ENCODE data around the gene NUP98.

- TF ChIP-seq CTCF (IDR thresholded peaks at IDR 0.05; ENCODE audit: borderline replicate concordance, extremely low read depth, low read length, poor library complexity, severe bottlenecking) = no peak
- TF ChIP-seq EZH2 (IDR thresholded peaks at IDR 0.05; ENCODE audit: borderline replicate concordance, low read depth, low read length, severe bottlenecking) = no peak
Measured at GRCh38 chr11:3710485-3711259, 86.7 kb downstream of the NUP98 start.

All from DND-41 (cell line).